ENCODE results near the gene SSNA1. TPM values are rescaled to one million over a fixed set of nuclear protein-coding genes. Genes with fewer than 3 reads are reported as not detected.
A peak's percentile ranks its signal among the peaks of the same experiment; 100 is the strongest.

Gene SSNA1
- total and polyA plus RNA-seq, 5 experiments from 2014 or later: 39.2 to 123 (median 97.8) TPM

DNA sequence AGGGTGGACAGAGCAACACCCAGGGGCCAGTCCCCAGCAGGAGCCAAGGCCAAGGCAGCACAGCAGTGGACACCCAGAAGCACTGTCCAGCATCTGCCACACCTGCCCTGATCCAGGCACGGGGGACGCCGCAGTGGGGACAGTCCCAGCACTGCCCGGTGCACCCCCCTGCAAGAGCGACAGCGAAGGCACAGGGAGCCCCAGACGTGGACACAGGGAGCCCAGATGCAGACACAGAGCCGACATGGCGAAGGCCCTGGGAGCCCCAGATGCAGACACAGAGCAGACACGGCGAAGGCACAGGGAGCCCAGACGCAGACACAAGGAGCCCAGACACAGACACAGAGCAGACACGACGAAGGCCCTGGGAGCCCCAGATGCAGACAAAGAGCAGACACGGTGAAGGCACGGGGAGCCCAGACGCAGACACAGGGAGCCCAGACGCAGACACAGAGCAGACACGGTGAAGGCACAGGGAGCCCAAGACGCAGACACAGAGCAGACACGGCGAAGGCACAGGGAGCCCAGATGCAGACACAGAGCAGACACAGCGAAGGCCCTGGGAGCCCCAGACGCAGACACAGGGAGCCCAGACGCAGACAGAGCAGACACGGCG is 4.4 kb upstream of the SSNA1 start:
- peaks cover 6 to 35% (median 25%) of the 10 kb centered on the region in 4 donors for H3K4me1 Mint-ChIP-seq
- no peak overlapping the region for H3K27ac Mint-ChIP-seq
- no peak for DNase-seq
- H3K4me3 Mint-ChIP-seq: peak overlapping the region in 4 of 10 donors; percentile 21 to 43 (median 42)
- POLR2A ChIA-PET: interaction anchor here (0.6 kb wide), 1 partner anchor 17 kb away, joined by 5 read pairs; the partner anchor contains the start of gene TPRN
- no peak for ATAC-seq
- peaks cover 0 to 36% (median 16%) of the 10 kb centered on the region in 3 donors for H3K36me3 Mint-ChIP-seq
- no peaks in the 10 kb centered on the region for H3K9me3 Mint-ChIP-seq
- H3K27me3 Mint-ChIP-seq: no peaks in the 10 kb centered on the region

DNA sequence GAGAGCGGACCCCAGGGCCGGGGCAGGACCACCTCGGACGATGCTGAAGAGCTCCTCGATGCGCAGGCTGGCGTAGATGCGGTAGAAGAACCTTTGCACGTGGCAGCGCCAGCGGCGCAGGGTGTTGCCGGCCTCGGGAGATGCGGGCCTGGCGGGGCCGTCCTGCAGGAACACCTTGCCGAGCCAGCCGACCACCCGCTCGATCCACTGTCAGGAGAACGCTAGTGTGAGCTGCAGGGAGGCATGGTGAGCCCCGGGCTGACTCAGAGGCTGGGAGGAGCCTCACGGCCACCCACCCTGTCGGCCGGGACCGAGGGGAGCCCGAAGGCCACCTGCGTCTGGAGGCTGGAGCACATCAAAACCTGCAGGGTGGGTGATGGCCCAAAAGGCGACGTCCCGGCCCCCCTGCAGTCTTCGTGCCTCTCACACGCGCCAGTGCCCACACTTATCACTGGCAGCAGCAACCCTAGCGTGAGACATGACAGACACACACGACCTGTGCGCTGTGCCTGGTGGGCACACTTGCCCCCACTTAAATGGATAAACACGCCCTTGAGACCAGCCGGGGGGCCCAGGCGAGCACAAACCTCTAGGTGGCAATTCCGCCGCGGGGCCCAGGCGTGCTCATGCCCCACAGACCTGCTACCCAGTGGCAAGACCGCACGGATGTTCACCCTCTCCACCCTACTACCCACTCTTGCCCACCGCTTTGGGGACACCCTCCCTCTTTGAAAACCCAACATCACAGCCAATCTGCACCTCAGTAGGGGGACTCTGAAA is 3.4 kb upstream of the SSNA1 start:
- Mint-ChIP-seq H3K9me3 (no peaks in the 10 kb centered on the region), H3K36me3 (peaks cover 0 to 29% (median 14%) of the 10 kb centered on the region in 3 donors), H3K4me1 (peaks cover 5 to 44% (median 32%) of the 10 kb centered on the region in 4 donors), H3K4me3 (peak overlapping the region in 1 of 10 donors; percentile 48), H3K27ac (peak overlapping the region in 1 of 10 donors; percentile 52), H3K27me3 (no peaks in the 10 kb centered on the region)
- DNase-seq (no peak), ATAC-seq (no peak)
- POLR2A ChIA-PET: interaction anchor here (0.7 to 1.4 kb wide), 2 partner anchors 10 to 55 kb away, joined by 3 read pairs; no protein-coding TSS in a partner anchor

DNA sequence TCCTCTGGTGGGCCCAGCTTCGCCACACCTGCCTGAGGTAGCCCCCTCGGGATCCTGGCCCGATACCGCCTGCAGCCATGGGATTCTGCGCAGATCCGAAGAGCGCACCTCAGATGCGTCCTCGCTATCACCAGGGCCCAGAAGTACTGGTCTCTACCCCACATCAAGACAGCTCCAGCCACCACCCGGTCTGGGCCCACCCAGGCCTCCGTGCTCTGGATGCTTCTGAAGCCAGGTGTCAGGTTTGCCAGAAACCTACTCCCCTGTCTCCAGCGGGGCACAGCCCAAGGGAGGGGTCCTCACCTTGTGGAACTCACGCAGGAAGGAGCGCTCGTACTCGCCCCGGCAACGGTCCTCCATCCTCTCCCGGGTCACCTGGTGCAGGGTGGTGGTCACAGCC is 2.6 kb upstream of the SSNA1 start:
- POLR2A ChIA-PET: interaction anchor here (0.6 to 1.4 kb wide), 2 partner anchors 11 to 759 kb away, joined by 3 to 12 read pairs; no protein-coding TSS in a partner anchor
- H3K36me3 Mint-ChIP-seq: peaks cover 0 to 32% (median 13%) of the 10 kb centered on the region in 3 donors

GRCh38 chr9:137186385-137186784 is 2.1 kb upstream of the SSNA1 start:
- no peak for DNase-seq
- H3K27ac Mint-ChIP-seq: peak overlapping the region in 4 of 10 donors; percentile 47 to 96 (median 64)
- H3K4me3 Mint-ChIP-seq: peak overlapping the region; percentile 30 to 95 (median 88)
- ATAC-seq: no peak
- POLR2A ChIA-PET: interaction anchor here (0.6 to 8.1 kb wide), 5 partner anchors 12 to 759 kb away, joined by 3 to 135 read pairs (median 12); partner anchors contain the start of genes CYSRT1, NDOR1, RNF208 and RNF224
- no peaks in the 10 kb centered on the region for H3K9me3 Mint-ChIP-seq
- peaks cover 8 to 50% (median 41%) of the 10 kb centered on the region in 4 donors for H3K4me1 Mint-ChIP-seq
- H3K36me3 Mint-ChIP-seq: peaks cover 0 to 32% (median 13%) of the 10 kb centered on the region in 3 donors
- no peaks in the 10 kb centered on the region for H3K27me3 Mint-ChIP-seq

More for the DNA sequence above, 2.6 kb upstream of the SSNA1 start:
- Mint-ChIP-seq H3K27ac (no peak overlapping the region), H3K4me3 (peak overlapping the region in 4 of 10 donors; percentile 19 to 95 (median 90)), H3K4me1 (peaks cover 8 to 49% (median 39%) of the 10 kb centered on the region in 4 donors), H3K27me3 (no peaks in the 10 kb centered on the region), H3K9me3 (no peaks in the 10 kb centered on the region)
- no peak for ATAC-seq
- DNase-seq: no peak

- Mint-ChIP-seq H3K27me3 (no peaks in the 10 kb centered on the region), H3K4me1 (peaks cover 8 to 50% (median 41%) of the 10 kb centered on the region in 4 donors), H3K9me3 (no peaks in the 10 kb centered on the region), H3K36me3 (peaks cover 0 to 27% (median 9%) of the 10 kb centered on the region in 3 donors), H3K27ac (peak overlapping the region; percentile 83 to 97 (median 93)), H3K4me3 (peak overlapping the region; percentile 87 to 96 (median 91))
- ATAC-seq (no peak), DNase-seq (no peak)
- POLR2A ChIA-PET: interaction anchor here (0.5 to 8.1 kb wide), 17 partner anchors 9 to 431 kb away, joined by 3 to 135 read pairs (median 6); partner anchors contain the start of genes CYSRT1, MAN1B1, NDOR1 and RNF208
Observed at GRCh38 chr9:137187386-137187785, 1.1 kb upstream of the SSNA1 start.

DNA sequence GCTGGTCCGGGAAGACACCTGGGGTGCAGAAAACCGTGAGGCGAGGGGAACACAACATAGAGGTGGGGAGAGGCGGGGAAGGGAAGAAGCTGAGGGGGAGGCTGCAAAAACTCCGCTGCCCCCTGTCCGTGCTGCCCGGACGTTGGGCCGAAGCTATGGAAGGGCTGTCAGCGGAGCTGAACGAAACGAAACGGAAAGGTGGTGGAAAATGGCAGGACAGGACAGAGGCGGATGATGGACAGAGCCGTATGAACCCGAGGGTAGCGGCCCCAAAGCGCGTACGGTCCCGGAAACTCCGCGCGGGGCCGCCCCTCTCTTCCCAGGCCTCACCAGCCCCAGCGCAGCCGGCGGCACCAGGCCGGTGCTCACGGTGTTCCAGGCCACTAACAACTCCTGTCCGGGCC is 388 bp upstream of the SSNA1 start:
- peak overlapping the region; percentile 87 to 96 (median 91) for H3K4me3 Mint-ChIP-seq
- H3K9me3 Mint-ChIP-seq: no peaks in the 10 kb centered on the region
- DNase-seq: no peak
- peaks cover 8 to 50% (median 41%) of the 10 kb centered on the region in 4 donors for H3K4me1 Mint-ChIP-seq
- peak overlapping the region; percentile 83 to 97 (median 93) for H3K27ac Mint-ChIP-seq
- POLR2A ChIA-PET: interaction anchor here (0.5 to 8.1 kb wide), 21 partner anchors 10 to 430 kb away, joined by 3 to 135 read pairs (median 5); partner anchors contain the start of genes CYSRT1, LRRC26, MAN1B1 and NDOR1
- H3K36me3 Mint-ChIP-seq: peaks cover 0 to 21% (median 9%) of the 10 kb centered on the region in 3 donors
- no peaks in the 10 kb centered on the region for H3K27me3 Mint-ChIP-seq
- peak in 1 of 2 donors; percentile 21 for ATAC-seq

DNA sequence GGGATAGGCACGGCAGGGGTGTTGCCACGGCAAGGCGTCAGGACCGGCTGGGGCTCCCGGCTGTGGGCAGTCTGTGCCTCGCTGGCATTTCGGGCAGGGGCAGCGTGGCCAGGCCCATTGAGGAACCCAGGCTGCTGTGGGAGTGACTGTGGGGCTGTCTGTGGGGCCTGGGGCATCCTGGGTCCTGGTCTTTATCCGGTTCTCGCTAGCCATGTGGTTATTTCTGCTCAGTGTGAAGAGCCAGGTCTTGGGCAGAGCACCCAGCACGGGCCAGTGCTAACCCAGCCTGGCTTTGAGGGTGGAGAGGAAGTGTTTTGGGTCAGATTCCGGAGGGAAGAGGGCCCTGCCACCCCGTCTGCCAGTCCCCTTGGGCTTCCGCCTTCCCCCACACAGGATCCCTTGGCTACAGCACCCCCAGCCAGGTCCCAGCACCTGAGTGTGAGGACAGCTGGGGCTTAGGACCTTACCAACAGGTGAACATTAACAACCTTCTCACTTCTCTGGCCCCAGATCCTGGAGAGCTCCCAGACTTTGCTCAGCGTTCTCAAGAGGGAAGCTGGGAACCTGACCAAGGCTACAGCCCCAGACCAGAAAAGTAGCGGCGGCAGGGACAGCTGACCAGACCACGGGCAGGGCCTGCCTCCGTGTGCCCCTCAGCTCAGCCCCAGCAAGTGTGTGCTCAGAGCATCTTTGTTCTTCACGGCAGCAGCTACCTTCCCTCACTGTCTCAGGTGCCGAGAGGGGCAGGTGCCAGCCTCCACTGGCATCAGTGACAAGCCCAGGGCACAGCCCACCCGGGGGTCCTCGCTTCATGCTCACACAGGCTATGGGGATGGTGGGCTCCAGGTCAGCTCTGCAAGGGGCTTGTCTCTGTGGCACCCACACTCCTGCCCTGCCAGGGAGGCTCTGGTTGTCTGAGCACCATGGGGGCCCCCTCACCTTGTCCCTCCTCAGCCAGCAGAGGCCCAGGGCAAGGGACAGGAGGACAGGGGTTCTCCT is 1.1 kb downstream of the SSNA1 start:
- Mint-ChIP-seq H3K9me3 (no peaks in the 10 kb centered on the region), H3K27ac (peak overlapping the region; percentile 77 to 98 (median 94)), H3K27me3 (no peaks in the 10 kb centered on the region), H3K4me1 (peaks cover 6 to 46% (median 36%) of the 10 kb centered on the region in 4 donors), H3K4me3 (peak overlapping the region; percentile 87 to 95 (median 92)), H3K36me3 (peaks cover 0 to 7% (median 4%) of the 10 kb centered on the region in 3 donors)
- POLR2A ChIA-PET: interaction anchor here (0.8 to 8.1 kb wide), 16 partner anchors 13 to 120 kb away, joined by 3 to 135 read pairs (median 7); partner anchors contain the start of genes CYSRT1, MAN1B1, NDOR1 and NELFB
- no peak for DNase-seq
- no peak for ATAC-seq

DNA sequence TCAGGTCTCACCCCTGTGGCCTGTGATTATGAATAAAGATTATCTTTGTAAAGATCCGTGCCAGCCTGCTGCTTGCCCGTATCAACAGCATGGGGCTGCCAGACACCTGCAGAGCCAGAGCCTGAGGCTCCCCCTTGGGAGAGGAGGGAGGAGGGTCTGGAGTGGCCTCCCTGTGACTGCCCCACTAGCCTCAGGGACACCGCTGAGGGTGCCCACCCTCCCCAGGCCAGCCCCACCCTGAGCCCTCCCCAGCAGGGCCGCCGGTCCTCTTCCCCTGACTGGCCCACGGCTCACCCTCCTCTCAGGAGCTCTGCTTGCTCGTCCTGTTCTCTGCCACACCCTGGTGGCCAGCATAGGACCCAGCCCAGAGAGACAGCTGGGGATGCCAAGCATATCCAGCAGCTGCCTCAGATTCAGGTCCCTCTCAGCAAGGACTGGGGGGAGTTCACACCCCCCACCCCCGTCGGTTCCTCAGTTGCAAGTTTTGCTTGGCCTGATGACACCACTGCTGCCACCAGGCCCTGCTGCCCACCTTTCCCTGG is 1.9 kb downstream of the SSNA1 start:
- peaks cover 6 to 43% (median 36%) of the 10 kb centered on the region in 4 donors for H3K4me1 Mint-ChIP-seq
- no peaks in the 10 kb centered on the region for H3K9me3 Mint-ChIP-seq
- ATAC-seq (no peak), DNase-seq (no peak)
- peaks cover 0 to 4% (median 4%) of the 10 kb centered on the region in 3 donors for H3K36me3 Mint-ChIP-seq
- H3K27ac Mint-ChIP-seq: peak overlapping the region in 6 of 10 donors; percentile 40 to 83 (median 58)
- H3K4me3 Mint-ChIP-seq: peak overlapping the region; percentile 39 to 92 (median 64)
- no peaks in the 10 kb centered on the region for H3K27me3 Mint-ChIP-seq
- POLR2A ChIA-PET: interaction anchor here (2.6 to 8.1 kb wide), 3 partner anchors 12 to 35 kb away, joined by 6 to 135 read pairs (median 59); partner anchors contain the start of genes CYSRT1, NDOR1, RNF208 and RNF224

DNA sequence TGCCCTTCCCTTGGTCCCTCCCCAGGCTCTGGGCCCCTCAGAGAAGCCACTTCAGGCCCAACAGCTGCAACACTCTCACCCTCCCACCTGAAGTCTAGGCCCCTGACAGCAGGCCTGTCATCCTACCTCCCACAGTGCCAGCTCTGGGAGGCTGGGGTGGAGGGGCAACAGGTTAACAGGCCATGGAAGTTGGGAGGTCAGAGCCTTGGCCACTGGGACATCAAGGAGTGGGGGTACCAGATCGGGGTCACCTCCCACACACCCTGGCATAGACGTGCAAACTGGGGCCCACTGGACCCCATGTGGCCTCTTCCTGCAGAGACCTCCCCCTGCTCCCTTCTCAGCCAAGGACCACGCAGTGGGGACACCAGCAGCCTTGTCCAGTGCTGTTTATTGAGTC is 2.8 kb downstream of the SSNA1 start:
- Mint-ChIP-seq H3K36me3 (peaks cover 0 to 4% (median 3%) of the 10 kb centered on the region in 3 donors), H3K4me3 (peak overlapping the region in 4 of 10 donors; percentile 34 to 72 (median 55)), H3K27ac (peak overlapping the region in 5 of 10 donors; percentile 18 to 77 (median 57)), H3K27me3 (no peaks in the 10 kb centered on the region), H3K4me1 (peaks cover 6 to 37% (median 33%) of the 10 kb centered on the region in 4 donors), H3K9me3 (no peaks in the 10 kb centered on the region)
- DNase-seq (no peak), ATAC-seq (no peak)
- POLR2A ChIA-PET: interaction anchor here (4.9 to 8.1 kb wide), 2 partner anchors 11 to 34 kb away, joined by 59 to 135 read pairs; partner anchors contain the start of genes CYSRT1, NDOR1, RNF208 and RNF224

- Mint-ChIP-seq H3K36me3 (peaks cover 0 to 4% (median 2%) of the 10 kb centered on the region in 3 donors), H3K4me3 (no peak overlapping the region), H3K9me3 (no peaks in the 10 kb centered on the region), H3K27ac (peak overlapping the region in 1 of 10 donors; percentile 57), H3K4me1 (peaks cover 6 to 31% (median 30%) of the 10 kb centered on the region in 4 donors), H3K27me3 (no peaks in the 10 kb centered on the region)
- ATAC-seq: no peak
- POLR2A ChIA-PET: interaction anchor here (1.4 to 8.1 kb wide), 3 partner anchors 10 to 49 kb away, joined by 3 to 135 read pairs (median 6); partner anchors contain the start of genes NDOR1, TMEM203 and TPRN
- no peak for DNase-seq
Observed at GRCh38 chr9:137191691-137192447, 3.4 kb downstream of the SSNA1 start.
